ENCODE measurements around the gene ANKLE2.

DNA sequence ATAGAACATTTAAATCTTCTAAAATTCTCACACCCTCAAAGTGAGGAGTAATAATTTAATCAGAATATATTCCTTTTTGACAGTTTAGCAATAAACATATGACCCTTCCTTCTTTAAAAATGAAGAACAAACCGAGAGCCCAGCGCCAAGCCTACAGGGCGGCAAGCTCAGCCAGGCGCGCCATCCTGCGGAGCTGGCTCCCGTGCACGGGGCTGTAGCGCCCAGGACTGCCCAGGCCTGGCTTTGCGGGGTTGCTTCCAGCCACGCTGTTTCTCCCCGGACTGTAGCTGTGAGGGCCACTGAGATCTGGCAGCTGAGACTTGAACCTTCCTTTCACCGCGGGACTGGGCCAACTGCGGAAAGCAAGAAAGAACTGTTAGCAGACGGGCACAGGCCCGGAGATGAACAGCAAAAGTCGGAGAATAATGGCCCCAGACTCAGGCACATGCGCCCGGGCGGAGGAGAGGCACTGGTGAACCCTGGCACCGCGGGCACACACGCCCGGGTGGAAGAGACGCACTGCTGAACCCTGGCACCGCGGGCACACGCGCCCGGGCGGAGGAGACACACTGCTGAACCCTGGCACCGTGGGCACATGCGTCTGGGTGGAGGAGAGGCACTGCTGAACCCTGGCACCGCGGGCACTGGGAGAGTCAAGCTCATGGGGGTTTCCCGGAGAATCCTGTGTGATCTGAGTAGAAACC lies 34.4 kb downstream of the ANKLE2 start:
- TF ChIP-seq CTCF (IDR thresholded peaks at IDR 0.05) (no peak), EZH2 (IDR thresholded peaks at IDR 0.05) (no peak), EZH2phosphoT487 (IDR thresholded peaks at IDR 0.05) (no peak)
